Spleen (tissue), 7 donors: ENCODE data around the gene ATF6B.

Experiments
- CTCF ChIP-seq, 11 experiments: fragments of 200-600 bp in 7 of 11; fragments of 450-650 bp in 4 of 11; sonication (generic) in 4 of 11; IDR thresholded peaks in 8 of 11; conservative IDR thresholded peaks in 3 of 11; 1 replicate in 7 of 11; 2 replicates in 4 of 11; pipeline versions ENCODE4 v1.4.0 to v1.8.0; 2016 to 2021; ENCODE audit warnings: antibody characterized with exemption in 11 of 11, inconsistent platforms in 4 of 11, mild to moderate bottlenecking in 1 of 11
- POLR2A ChIP-seq, 3 donors: fragments of 450-650 bp; IDR thresholded peaks; one replicate each; pipeline ENCODE4 v1.5.1; 2017; ENCODE audit warnings: antibody characterized with exemption in 3 of 3, mild to moderate bottlenecking in 1 of 3
- POLR2AphosphoS5 ChIP-seq, 3 donors: sonication (generic); formaldehyde crosslinking; IDR thresholded peaks; one replicate each; pipeline ENCODE4 v1.5.1; 2017; ENCODE audit warnings: antibody characterized with exemption in 3 of 3
- donor health status: DM: no; HTN: no; CAD: no; lungs with moderate emphysema.
- donor health status: DM: no; HTN: no; CAD: no.
- donor health status: DM: no; HTN: no; CAD: no.

- no peak for TF ChIP-seq CTCF (IDR thresholded peaks at IDR 0.05 in 8 of 11, conservative IDR thresholded peaks at IDR 0.05 in 3 of 11)
- no peak for TF ChIP-seq POLR2A (IDR thresholded peaks at IDR 0.05)
- TF ChIP-seq POLR2AphosphoS5 (IDR thresholded peaks at IDR 0.05), result no peak
These were observed 45.6 kb downstream of the ATF6B start for GRCh38 chr6:32082478-32082877.
